HCT116 (cell line): ENCODE data around the gene ADARB2. TPM values are rescaled to one million over a fixed set of nuclear protein-coding genes. Genes with fewer than 3 reads are reported as not detected.

Source experiments
- ATAC-seq: fragments of 200-7000 bp; cut with Tn5 transposase; 2 replicates; pipeline ENCODE4 v1.9.1; 2020; ENCODE audit warnings: mild to moderate bottlenecking, moderate library complexity
- BruUV-seq: library from RNA; stranded (reverse); fragments of 400-500 nt; replicated peaks from 2 replicates; lab custom pipeline; 2021; lab: Mats Ljungman, UMichigan
- CTCF ChIA-PET: fragments of 300-600 bp; sonication (Branson Sonifier 250); formaldehyde crosslinking; loops from one replicate; lab custom pipeline; 2021; ENCODE audit warnings: antibody characterized with exemption; lab: Charles Lee
- POLR2A ChIA-PET: fragments of 300-600, 350-600 bp; sonication (Branson Sonifier 250); formaldehyde crosslinking; loops from one replicate; lab custom pipeline; 2021; ENCODE audit warnings: antibody characterized with exemption; lab: Charles Lee
- RAD21 ChIA-PET, 2 experiments: fragments of 300-600 bp; sonication (Branson Sonifier 250); formaldehyde crosslinking; loops; one replicate each; lab custom pipeline; 2023; ENCODE audit warnings: low total read pairs in 2 of 2; ENCODE audit not compliant: uncharacterized antibody in 2 of 2, unreplicated experiment in 2 of 2, low non-redundant PET in 1 of 2; lab: Charles Lee
- DNase-seq: peaks from one replicate; pipeline ENCODE4 v3.0.0-alpha.2; 2010; ENCODE audit warnings: low read depth, low spot score
- H2AFZ ChIP-seq: fragments of 200-600 bp; shearing (Covaris generic), sonication (generic); 2 replicates; pipeline ENCODE4 v1.6.1; 2017; ENCODE audit warnings: low read depth, mixed run types, mixed read lengths, antibody characterized with exemption, low read length; ENCODE audit not compliant: poor library complexity, severe bottlenecking
- H3K27ac ChIP-seq: 2 replicates; pipeline ENCODE4 v1.5.1; 2012; ENCODE audit warnings: low read depth, low read length
- H3K27me3 ChIP-seq: fragments of 200-600 bp; sonication (generic); 2 replicates; pipeline ENCODE4 v1.6.1; 2016; ENCODE audit warnings: mixed run types, low read length, mixed read lengths; ENCODE audit not compliant: insufficient read depth
- H3K36me3 ChIP-seq, 2 experiments: fragments of 200-500 bp in 1 of 2; fragments of 200-600 bp in 1 of 2; sonication (Bioruptor generic) in 1 of 2; sonication (generic) in 1 of 2; 2 replicates each; pipeline versions ENCODE4 v1.5.1 to v1.6.1; 2014 to 2016; ENCODE audit warnings: low read length in 2 of 2, inconsistent platforms in 1 of 2, mixed read lengths in 1 of 2, mixed run types in 1 of 2; ENCODE audit not compliant: insufficient read depth in 2 of 2, control insufficient read depth in 1 of 2
- H3K4me1 ChIP-seq, 2 experiments: fragments of 200-600 bp in 1 of 2; sonication (generic) in 1 of 2; 2 replicates each; pipeline versions ENCODE4 v1.5.1 to v1.6.1; 2012 to 2017; ENCODE audit warnings: low read length in 2 of 2, inconsistent platforms in 1 of 2, mild to moderate bottlenecking in 1 of 2, mixed read lengths in 1 of 2, mixed run types in 1 of 2, moderate library complexity in 1 of 2; ENCODE audit not compliant: insufficient read depth in 2 of 2, control insufficient read depth in 1 of 2
- H3K4me2 ChIP-seq: fragments of 200-600 bp; sonication (generic); 2 replicates; pipeline ENCODE4 v1.6.1; 2017; ENCODE audit warnings: mixed run types, low read length, mixed read lengths
- H3K4me3 ChIP-seq, 2 experiments: fragments of 200-600 bp in 1 of 2; sonication (generic) in 1 of 2; replicated peaks in 1 of 2; 2 replicates each; pipeline ENCODE4 v1.5.1; 2011 to 2016; ENCODE audit warnings: low read length in 2 of 2, control low read depth in 1 of 2, low read depth in 1 of 2, mild to moderate bottlenecking in 1 of 2, mixed read lengths in 1 of 2, mixed run types in 1 of 2
- H3K79me2 ChIP-seq: fragments of 200-600 bp; sonication (generic); 2 replicates; pipeline ENCODE4 v1.6.1; 2017; ENCODE audit warnings: mild to moderate bottlenecking, mixed run types, low read length, moderate library complexity, mixed read lengths; ENCODE audit not compliant: insufficient read depth
- H3K9ac ChIP-seq: fragments of 200-600 bp; sonication (generic); 2 replicates; pipeline ENCODE4 v1.6.1; 2016; ENCODE audit warnings: low read length, mixed read lengths
- H3K9me2 ChIP-seq: fragments of 200-600 bp; sonication (generic), shearing (Covaris generic); 2 replicates; pipeline ENCODE4 v1.6.1; 2017; ENCODE audit warnings: mixed run types, mild to moderate bottlenecking, moderate library complexity; ENCODE audit not compliant: insufficient read depth
- H3K9me3 ChIP-seq, 2 experiments: fragments of 200-500 bp in 1 of 2; fragments of 200-600 bp in 1 of 2; sonication (Bioruptor generic) in 1 of 2; sonication (generic) in 1 of 2; 2 replicates each; pipeline ENCODE4 v1.6.1; 2014 to 2017; ENCODE audit warnings: low read length in 2 of 2, mixed read lengths in 2 of 2, inconsistent platforms in 1 of 2, low read depth in 1 of 2, mild to moderate bottlenecking in 1 of 2, mixed run types in 1 of 2, moderate library complexity in 1 of 2; ENCODE audit not compliant: control insufficient read depth in 1 of 2, insufficient read depth in 1 of 2
- H4K20me1 ChIP-seq: fragments of 200-600 bp; sonication (generic), shearing (Covaris generic); 2 replicates; pipeline ENCODE4 v1.6.1; 2017; ENCODE audit warnings: mixed run types, mild to moderate bottlenecking, moderate library complexity; ENCODE audit not compliant: insufficient read depth
- ATF3 ChIP-seq: IDR thresholded peaks from 2 replicates; pipeline ENCODE4 v1.6.1; 2012
- CBX3 ChIP-seq: IDR thresholded peaks from 2 replicates; pipeline ENCODE4 v1.6.1; 2012; ENCODE audit warnings: low read depth
- EZH2phosphoT487 ChIP-seq: fragments of 200-600 bp; IDR thresholded peaks from 2 replicates; pipeline ENCODE4 v1.6.1; 2018; ENCODE audit warnings: antibody characterized with exemption, borderline replicate concordance
- JUND ChIP-seq: IDR thresholded peaks from 2 replicates; pipeline ENCODE4 v1.6.1; 2012
- POLR2A ChIP-seq: IDR thresholded peaks from 2 replicates; pipeline ENCODE4 v1.7.0; 2011; ENCODE audit warnings: borderline replicate concordance; ENCODE audit not compliant: insufficient read depth, insufficient read length; ENCODE audit errors: extremely low read depth
- RAD21 ChIP-seq: IDR thresholded peaks from 2 replicates; pipeline ENCODE4 v1.6.1; 2012; ENCODE audit warnings: low read depth, mild to moderate bottlenecking
- TCF7L2 ChIP-seq: IDR thresholded peaks from 2 replicates; pipeline ENCODE4 v1.7.0; 2011; ENCODE audit warnings: borderline replicate concordance, inconsistent platforms; ENCODE audit not compliant: insufficient read depth, insufficient read length; ENCODE audit errors: extremely low read depth
- YY1 ChIP-seq: IDR thresholded peaks from 2 replicates; pipeline ENCODE4 v1.6.1; 2011; ENCODE audit warnings: low read length, low read depth, moderate library complexity, mild to moderate bottlenecking; ENCODE audit not compliant: insufficient replicate concordance; ENCODE audit errors: extremely low read depth
- ZNF274 ChIP-seq: fragments of 200-500 bp; sonication (Bioruptor generic); IDR thresholded peaks from 2 replicates; pipeline ENCODE4 v1.6.1; 2014; ENCODE audit warnings: mild to moderate bottlenecking, low read depth, low read length, inconsistent platforms
- intact Hi-C: fragments of 100-400 bp; cut with micrococcal nuclease; formaldehyde crosslinking; loops from 2 replicates; pipeline ENCODE4 v1.10.0; 2022
- total RNA-seq: library from RNA; stranded (reverse); gene quantifications from one replicate; pipeline ENCODE4 v1.2.1, GENCODE V29; 2021; ENCODE audit not compliant: unreplicated experiment
- TF ChIP-seq, protein P1 (sequence below): IDR thresholded peaks from 2 replicates; pipeline ENCODE4 v1.6.1; 2011; ENCODE audit warnings: mild to moderate bottlenecking, low read length, moderate library complexity; ENCODE audit not compliant: insufficient replicate concordance; ENCODE audit errors: extremely low read depth
- TF ChIP-seq, protein P2 (sequence below): IDR thresholded peaks from 2 replicates; pipeline ENCODE4 v1.6.1; 2012; ENCODE audit warnings: low read depth

ADARB2 gene
- total RNA-seq, 1 experiment from 2014 or later, result not detected

GRCh38 chr10:1309617-1310270 lies 427.6 kb downstream of the ADARB2 start:
- Histone ChIP-seq H3K79me2 (no peaks in the 10 kb centered on the region), H3K9me3 (no peaks in the 10 kb centered on the region), H3K27me3 (peaks cover 8% of the 10 kb centered on the region; the same call in 1 of the 2 replicates), H2AFZ (no peak overlapping the region), H3K4me1 (no peaks in the 10 kb centered on the region), H4K20me1 (no peaks in the 10 kb centered on the region), H3K4me2 (no peak overlapping the region), H3K9ac (no peak overlapping the region), H3K4me3 (no peak overlapping the region), H3K36me3 (no peaks in the 10 kb centered on the region), H3K9me2 (no peaks in the 10 kb centered on the region), H3K27ac (no peak overlapping the region)
- ChIA-PET CTCF (no interaction called here), POLR2A (no interaction called here), RAD21 (no interaction called here)
- DNase-seq, result no peak
- intact Hi-C loops, result no loop called here
- BruUV-seq, result no TSS peak
- no peak for ATAC-seq
- TF ChIP-seq POLR2A, result no peak

GRCh38 chr10:1308962-1309616 lies 428.2 kb downstream of the ADARB2 start:
- no peak overlapping the region for H2AFZ ChIP-seq
- no peak overlapping the region for H3K27ac ChIP-seq
- H3K27me3 ChIP-seq, result peaks cover 8% of the 10 kb centered on the region; the same call in 1 of the 2 replicates
- RAD21 ChIA-PET, result no interaction called here
- POLR2A ChIA-PET, result no interaction called here
- CTCF ChIA-PET, result no interaction called here
- H3K4me2 ChIP-seq, result no peak overlapping the region
- no peaks in the 10 kb centered on the region for H3K36me3 ChIP-seq
- H3K79me2 ChIP-seq, result no peaks in the 10 kb centered on the region
- no peak overlapping the region for H3K9ac ChIP-seq
- H4K20me1 ChIP-seq, result no peaks in the 10 kb centered on the region
- no peaks in the 10 kb centered on the region for H3K4me1 ChIP-seq
- intact Hi-C loops, result no loop called here
- H3K4me3 ChIP-seq, result no peak overlapping the region
- BruUV-seq, result no TSS peak
- H3K9me2 ChIP-seq, result no peaks in the 10 kb centered on the region
- DNase-seq (no peak), ATAC-seq (no peak)
- no peaks in the 10 kb centered on the region for H3K9me3 ChIP-seq
- TF ChIP-seq EZH2phosphoT487 (no peak), CBX3 (no peak), JUND (no peak), YY1 (no peak), ATF3 (no peak), ZNF274 (no peak), RAD21 (no peak), TCF7L2 (no peak)
- TF ChIP-seq, protein P1, sequence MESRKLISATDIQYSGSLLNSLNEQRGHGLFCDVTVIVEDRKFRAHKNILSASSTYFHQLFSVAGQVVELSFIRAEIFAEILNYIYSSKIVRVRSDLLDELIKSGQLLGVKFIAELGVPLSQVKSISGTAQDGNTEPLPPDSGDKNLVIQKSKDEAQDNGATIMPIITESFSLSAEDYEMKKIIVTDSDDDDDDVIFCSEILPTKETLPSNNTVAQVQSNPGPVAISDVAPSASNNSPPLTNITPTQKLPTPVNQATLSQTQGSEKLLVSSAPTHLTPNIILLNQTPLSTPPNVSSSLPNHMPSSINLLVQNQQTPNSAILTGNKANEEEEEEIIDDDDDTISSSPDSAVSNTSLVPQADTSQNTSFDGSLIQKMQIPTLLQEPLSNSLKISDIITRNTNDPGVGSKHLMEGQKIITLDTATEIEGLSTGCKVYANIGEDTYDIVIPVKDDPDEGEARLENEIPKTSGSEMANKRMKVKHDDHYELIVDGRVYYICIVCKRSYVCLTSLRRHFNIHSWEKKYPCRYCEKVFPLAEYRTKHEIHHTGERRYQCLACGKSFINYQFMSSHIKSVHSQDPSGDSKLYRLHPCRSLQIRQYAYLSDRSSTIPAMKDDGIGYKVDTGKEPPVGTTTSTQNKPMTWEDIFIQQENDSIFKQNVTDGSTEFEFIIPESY, result no peak
- TF ChIP-seq, protein P2, sequence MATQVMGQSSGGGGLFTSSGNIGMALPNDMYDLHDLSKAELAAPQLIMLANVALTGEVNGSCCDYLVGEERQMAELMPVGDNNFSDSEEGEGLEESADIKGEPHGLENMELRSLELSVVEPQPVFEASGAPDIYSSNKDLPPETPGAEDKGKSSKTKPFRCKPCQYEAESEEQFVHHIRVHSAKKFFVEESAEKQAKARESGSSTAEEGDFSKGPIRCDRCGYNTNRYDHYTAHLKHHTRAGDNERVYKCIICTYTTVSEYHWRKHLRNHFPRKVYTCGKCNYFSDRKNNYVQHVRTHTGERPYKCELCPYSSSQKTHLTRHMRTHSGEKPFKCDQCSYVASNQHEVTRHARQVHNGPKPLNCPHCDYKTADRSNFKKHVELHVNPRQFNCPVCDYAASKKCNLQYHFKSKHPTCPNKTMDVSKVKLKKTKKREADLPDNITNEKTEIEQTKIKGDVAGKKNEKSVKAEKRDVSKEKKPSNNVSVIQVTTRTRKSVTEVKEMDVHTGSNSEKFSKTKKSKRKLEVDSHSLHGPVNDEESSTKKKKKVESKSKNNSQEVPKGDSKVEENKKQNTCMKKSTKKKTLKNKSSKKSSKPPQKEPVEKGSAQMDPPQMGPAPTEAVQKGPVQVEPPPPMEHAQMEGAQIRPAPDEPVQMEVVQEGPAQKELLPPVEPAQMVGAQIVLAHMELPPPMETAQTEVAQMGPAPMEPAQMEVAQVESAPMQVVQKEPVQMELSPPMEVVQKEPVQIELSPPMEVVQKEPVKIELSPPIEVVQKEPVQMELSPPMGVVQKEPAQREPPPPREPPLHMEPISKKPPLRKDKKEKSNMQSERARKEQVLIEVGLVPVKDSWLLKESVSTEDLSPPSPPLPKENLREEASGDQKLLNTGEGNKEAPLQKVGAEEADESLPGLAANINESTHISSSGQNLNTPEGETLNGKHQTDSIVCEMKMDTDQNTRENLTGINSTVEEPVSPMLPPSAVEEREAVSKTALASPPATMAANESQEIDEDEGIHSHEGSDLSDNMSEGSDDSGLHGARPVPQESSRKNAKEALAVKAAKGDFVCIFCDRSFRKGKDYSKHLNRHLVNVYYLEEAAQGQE, result no peak
